ENCODE data around the gene CBS.
"Not testable (repeated sequence)": the region's sequence is repeated elsewhere in the genome, so short reads cannot be mapped to it uniquely, and the experiment has no call there.

DNA sequence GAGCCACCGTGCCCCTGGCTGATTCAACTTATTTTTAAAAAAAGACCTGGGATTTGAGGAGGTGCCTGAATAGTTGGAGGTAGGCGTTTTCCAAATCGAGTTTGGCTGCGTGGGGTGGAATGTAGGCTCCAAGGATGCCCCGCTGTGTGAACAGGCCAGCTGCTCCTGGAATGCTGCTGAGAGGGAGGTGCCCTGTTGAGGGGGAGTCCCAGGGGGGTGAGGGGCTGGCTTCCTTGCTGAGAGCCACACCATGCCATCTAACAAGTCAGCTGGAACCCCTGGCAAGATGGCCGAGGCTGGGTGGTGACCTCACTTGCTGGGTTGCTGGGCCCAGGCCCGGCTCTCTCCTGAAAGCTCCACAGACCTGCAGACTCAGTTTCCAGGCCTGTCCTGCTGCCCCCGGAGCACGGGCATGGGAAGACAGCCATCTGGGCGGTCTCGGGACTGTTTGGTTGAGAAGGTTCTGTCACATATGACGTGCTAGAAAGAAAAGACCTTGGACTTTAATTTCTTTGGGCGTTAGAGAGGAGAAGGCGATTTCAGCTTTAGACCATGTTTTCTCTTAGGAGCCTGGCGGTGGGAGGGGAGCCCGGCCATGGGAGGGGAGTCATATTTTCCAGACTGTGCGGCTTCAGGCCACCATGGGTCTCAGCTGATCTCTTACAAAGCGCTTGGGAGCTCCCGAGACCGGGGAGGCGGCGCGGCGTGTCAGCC, 7.1 kb upstream of the CBS start:
- TF ChIP-seq, protein P1, sequence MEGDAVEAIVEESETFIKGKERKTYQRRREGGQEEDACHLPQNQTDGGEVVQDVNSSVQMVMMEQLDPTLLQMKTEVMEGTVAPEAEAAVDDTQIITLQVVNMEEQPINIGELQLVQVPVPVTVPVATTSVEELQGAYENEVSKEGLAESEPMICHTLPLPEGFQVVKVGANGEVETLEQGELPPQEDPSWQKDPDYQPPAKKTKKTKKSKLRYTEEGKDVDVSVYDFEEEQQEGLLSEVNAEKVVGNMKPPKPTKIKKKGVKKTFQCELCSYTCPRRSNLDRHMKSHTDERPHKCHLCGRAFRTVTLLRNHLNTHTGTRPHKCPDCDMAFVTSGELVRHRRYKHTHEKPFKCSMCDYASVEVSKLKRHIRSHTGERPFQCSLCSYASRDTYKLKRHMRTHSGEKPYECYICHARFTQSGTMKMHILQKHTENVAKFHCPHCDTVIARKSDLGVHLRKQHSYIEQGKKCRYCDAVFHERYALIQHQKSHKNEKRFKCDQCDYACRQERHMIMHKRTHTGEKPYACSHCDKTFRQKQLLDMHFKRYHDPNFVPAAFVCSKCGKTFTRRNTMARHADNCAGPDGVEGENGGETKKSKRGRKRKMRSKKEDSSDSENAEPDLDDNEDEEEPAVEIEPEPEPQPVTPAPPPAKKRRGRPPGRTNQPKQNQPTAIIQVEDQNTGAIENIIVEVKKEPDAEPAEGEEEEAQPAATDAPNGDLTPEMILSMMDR (conservative IDR thresholded peaks at IDR 0.05), result not testable (repeated sequence)
- TF ChIP-seq ZFX (IDR thresholded peaks at IDR 0.05), result not testable (repeated sequence)

Measured in C4-2B (cell line).